ENCODE results near the gene BRF1. TPM values are rescaled to one million over a fixed set of nuclear protein-coding genes. Genes with fewer than 3 reads are reported as not detected.

BRF1 gene
- total and polyA plus RNA-seq, 3 donors from 2014 or later = 30.3 to 112 (median 95.3) TPM

DNA sequence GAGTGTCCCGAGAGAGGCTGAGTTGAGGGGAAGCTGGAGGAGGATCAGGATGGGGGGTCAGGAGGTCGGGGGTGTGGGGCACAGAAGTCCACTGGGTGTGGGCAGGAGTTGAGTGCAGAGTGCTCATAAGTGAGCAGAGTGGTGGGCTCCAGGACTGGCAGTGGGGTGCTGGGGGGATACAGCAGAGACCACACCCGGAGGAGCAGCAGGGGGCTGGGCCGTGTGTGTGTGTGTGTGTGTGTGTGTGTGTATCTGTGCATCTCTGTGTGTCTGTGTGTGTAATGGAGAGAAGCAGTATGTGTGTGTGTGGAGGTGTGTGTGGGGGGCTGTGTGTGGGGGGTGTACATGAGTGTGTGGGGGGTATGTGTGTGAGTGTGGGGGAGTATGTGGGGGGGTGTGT is 114.8 kb downstream of the BRF1 start:
- no peaks in the 10 kb centered on the region for H3K9me3 ChIP-seq
- DNase-seq = no peak
- intact Hi-C loops (cut with DNase I; ENCODE audit: low total_unique reads) = no loop called here
- TF ChIP-seq, protein P1, sequence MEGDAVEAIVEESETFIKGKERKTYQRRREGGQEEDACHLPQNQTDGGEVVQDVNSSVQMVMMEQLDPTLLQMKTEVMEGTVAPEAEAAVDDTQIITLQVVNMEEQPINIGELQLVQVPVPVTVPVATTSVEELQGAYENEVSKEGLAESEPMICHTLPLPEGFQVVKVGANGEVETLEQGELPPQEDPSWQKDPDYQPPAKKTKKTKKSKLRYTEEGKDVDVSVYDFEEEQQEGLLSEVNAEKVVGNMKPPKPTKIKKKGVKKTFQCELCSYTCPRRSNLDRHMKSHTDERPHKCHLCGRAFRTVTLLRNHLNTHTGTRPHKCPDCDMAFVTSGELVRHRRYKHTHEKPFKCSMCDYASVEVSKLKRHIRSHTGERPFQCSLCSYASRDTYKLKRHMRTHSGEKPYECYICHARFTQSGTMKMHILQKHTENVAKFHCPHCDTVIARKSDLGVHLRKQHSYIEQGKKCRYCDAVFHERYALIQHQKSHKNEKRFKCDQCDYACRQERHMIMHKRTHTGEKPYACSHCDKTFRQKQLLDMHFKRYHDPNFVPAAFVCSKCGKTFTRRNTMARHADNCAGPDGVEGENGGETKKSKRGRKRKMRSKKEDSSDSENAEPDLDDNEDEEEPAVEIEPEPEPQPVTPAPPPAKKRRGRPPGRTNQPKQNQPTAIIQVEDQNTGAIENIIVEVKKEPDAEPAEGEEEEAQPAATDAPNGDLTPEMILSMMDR (IDR thresholded peaks at IDR 0.05) = no peak
- no peak for TF ChIP-seq POLR2A (IDR thresholded peaks at IDR 0.05)
- no peaks in the 10 kb centered on the region for H3K36me3 ChIP-seq (ENCODE audit: low read depth, missing control alignments)
- H3K27ac ChIP-seq = no peak overlapping the region
- no peaks in the 10 kb centered on the region for H3K27me3 ChIP-seq
- no peaks in the 10 kb centered on the region for H3K4me1 ChIP-seq
- 34 to 47% methylated on average over 4 of the region's 4 CpGs for WGBS, 2 donors
- no peak overlapping the region for H3K4me3 ChIP-seq

DNA sequence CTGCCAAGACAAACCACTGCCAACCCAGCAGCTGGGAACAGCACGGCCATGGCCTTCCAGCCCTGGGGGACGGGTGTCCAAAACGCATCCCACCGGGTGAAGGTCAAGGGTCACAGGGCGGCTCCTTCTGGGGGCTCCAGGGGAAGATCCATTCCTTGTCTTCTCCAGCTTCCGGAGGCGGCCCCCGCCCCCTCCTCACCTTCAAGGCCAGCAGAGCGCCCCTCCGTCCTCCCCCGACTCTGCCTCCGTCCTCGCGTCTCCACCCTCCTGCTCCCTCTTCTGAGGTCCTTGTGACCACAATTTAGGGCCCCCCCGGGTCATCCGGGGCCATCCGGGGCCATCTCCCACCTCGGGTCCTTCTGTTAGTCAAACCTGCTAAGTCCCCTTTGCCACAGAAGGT is 115.8 kb downstream of the BRF1 start:
- Histone ChIP-seq H3K4me3 (no peak overlapping the region), H3K27ac (no peak overlapping the region), H3K4me1 (peaks cover 5% of the 10 kb centered on the region), H3K27me3 (no peaks in the 10 kb centered on the region), H3K9me3 (no peaks in the 10 kb centered on the region), H3K36me3 (ENCODE audit: low read depth, missing control alignments) (no peaks in the 10 kb centered on the region)
- intact Hi-C loops (cut with DNase I; ENCODE audit: low total_unique reads) = no loop called here
- no peak for DNase-seq
- TF ChIP-seq POLR2A (IDR thresholded peaks at IDR 0.05) = no peak
- TF ChIP-seq, protein P1 (IDR thresholded peaks at IDR 0.05) = no peak
- 49 to 50% methylated on average over 13 to 18 of the region's 18 CpGs for WGBS, 2 donors

DNA sequence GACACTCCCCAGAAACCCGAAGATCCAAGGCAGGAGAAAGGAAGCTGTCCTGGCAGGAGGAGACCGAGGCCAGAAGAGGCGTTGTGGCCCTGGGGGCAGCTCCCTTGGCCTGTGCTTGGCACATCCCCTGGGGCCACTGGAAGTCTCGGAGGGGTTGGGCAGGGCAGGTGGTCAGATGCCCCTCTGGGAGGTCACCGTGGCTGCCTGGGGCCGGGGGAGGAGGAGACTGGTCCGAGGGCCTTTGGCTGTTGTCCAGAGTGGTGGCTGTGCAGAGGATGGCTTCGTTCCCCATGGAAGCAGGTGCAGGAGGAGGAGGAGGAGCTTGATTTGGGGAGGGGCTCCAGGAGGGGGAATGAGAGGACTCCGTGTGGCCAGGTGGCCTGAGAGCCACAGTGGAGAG is 116.3 kb downstream of the BRF1 start:
- no peak for TF ChIP-seq POLR2A (IDR thresholded peaks at IDR 0.05)
- TF ChIP-seq, protein P1 (IDR thresholded peaks at IDR 0.05) = no peak
- Histone ChIP-seq H3K36me3 (ENCODE audit: low read depth, missing control alignments) (no peaks in the 10 kb centered on the region), H3K9me3 (no peaks in the 10 kb centered on the region), H3K4me1 (peaks cover 5% of the 10 kb centered on the region), H3K27me3 (no peaks in the 10 kb centered on the region), H3K4me3 (no peak overlapping the region), H3K27ac (no peak overlapping the region)
- intact Hi-C loops (cut with DNase I; ENCODE audit: low total_unique reads) = no loop called here
- 64 to 78% methylated on average over 9 of the region's 9 CpGs for WGBS, 2 donors
- no peak for DNase-seq

DNA sequence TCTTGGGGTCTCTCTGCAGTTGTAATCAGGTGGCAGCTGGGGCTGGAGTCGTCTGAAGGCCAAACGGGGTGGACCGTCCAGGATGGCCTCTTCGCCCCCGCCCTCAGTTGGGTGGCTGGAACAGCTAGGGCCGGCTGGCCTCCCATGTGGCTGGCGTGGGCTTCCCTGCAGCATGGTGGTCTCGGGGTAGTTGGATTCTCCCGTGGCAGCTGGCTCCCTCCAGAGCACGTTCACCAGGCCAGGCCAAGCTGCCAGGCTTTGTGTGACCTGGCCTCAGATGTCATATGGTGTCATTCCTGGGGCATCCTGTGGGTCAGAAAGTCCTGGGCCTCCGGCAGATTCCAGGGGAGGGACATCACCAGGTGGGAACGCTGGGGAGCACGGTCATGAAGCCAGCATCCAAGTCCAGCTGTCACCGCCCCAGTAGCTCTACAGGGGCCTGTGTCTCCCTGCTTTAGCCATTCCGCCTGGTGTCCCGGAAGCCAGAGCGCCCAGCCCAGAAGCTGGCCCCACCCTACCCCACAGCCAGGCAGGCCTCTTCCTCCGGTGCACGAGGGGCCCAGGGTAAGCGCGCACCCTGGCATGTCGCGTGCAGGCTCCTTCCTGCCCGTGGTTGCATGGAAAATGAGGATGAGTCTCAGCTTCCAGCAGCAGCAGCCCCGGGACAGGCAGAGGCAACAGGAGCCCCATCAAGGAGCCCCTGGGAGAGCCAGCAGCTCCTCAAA is 118.3 kb downstream of the BRF1 start:
- H3K27me3 ChIP-seq = no peaks in the 10 kb centered on the region
- H3K4me3 ChIP-seq = no peak overlapping the region
- H3K27ac ChIP-seq = no peak overlapping the region
- WGBS, 2 donors = 88% methylated on average over 23 of the region's 25 CpGs; no CpG with 5 or more reads in 1 of the 2 donors
- H3K36me3 ChIP-seq (ENCODE audit: low read depth, missing control alignments) = no peaks in the 10 kb centered on the region
- H3K9me3 ChIP-seq = no peaks in the 10 kb centered on the region
- DNase-seq = no peak
- intact Hi-C loops (cut with DNase I; ENCODE audit: low total_unique reads) = no loop called here
- peaks cover 5% of the 10 kb centered on the region for H3K4me1 ChIP-seq
- TF ChIP-seq, protein P1 (IDR thresholded peaks at IDR 0.05) = no peak
- no peak for TF ChIP-seq POLR2A (IDR thresholded peaks at IDR 0.05)

Data from testis (tissue), 3 donors.